Measurements from ENCODE around the gene CYP46A1.
"Not testable (repeated sequence)": the region's sequence is repeated elsewhere in the genome, so short reads cannot be mapped to it uniquely, and the experiment has no call there.

Gene CYP46A1

GRCh38 chr14:99657645-99658155 is 26.4 kb upstream of the CYP46A1 start:
- no peak for DNase-seq (ENCODE audit: low read depth)
- H3K4me3 ChIP-seq (ENCODE audit: control insufficient read depth, low read depth, low read length), result no peak overlapping the region
- TF ChIP-seq CTCF (conservative IDR thresholded peaks at IDR 0.05; ENCODE audit: control insufficient read depth, insufficient read depth, low read depth, low read length), result no peak

- no peak for TF ChIP-seq CTCF (conservative IDR thresholded peaks at IDR 0.05; ENCODE audit: control insufficient read depth, insufficient read depth, low read depth, low read length)
- H3K4me3 ChIP-seq (ENCODE audit: control insufficient read depth, low read depth, low read length), result no peak overlapping the region
- DNase-seq (ENCODE audit: low read depth), result no peak
These were observed 25.8 kb upstream of the CYP46A1 start for GRCh38 chr14:99658218-99658845.

- H3K4me3 ChIP-seq (ENCODE audit: control insufficient read depth, low read depth, low read length), result no peak overlapping the region
- no peak for TF ChIP-seq CTCF (conservative IDR thresholded peaks at IDR 0.05; ENCODE audit: control insufficient read depth, insufficient read depth, low read depth, low read length)
- DNase-seq (ENCODE audit: low read depth), result no peak
These were observed 24.8 kb upstream of the CYP46A1 start for GRCh38 chr14:99659333-99659741.

GRCh38 chr14:99660006-99660566 is 24.0 kb upstream of the CYP46A1 start:
- H3K4me3 ChIP-seq (ENCODE audit: control insufficient read depth, low read depth, low read length), result no peak overlapping the region
- no peak for DNase-seq (ENCODE audit: low read depth)
- TF ChIP-seq CTCF (conservative IDR thresholded peaks at IDR 0.05; ENCODE audit: control insufficient read depth, insufficient read depth, low read depth, low read length), result no peak

GRCh38 chr14:99660794-99661193 is 23.3 kb upstream of the CYP46A1 start:
- TF ChIP-seq CTCF (conservative IDR thresholded peaks at IDR 0.05; ENCODE audit: control insufficient read depth, insufficient read depth, low read depth, low read length), result no peak
- DNase-seq (ENCODE audit: low read depth), result no peak
- H3K4me3 ChIP-seq (ENCODE audit: control insufficient read depth, low read depth, low read length), result no peak overlapping the region

- DNase-seq (ENCODE audit: low read depth); H3K4me3 ChIP-seq (ENCODE audit: control insufficient read depth, low read depth, low read length): not testable (repeated sequence)
These were observed 22.9 kb upstream of the CYP46A1 start for GRCh38 chr14:99661206-99661605.

GRCh38 chr14:99662846-99663245 is 21.3 kb upstream of the CYP46A1 start:
- DNase-seq (ENCODE audit: low read depth), result no peak
- no peak overlapping the region for H3K4me3 ChIP-seq (ENCODE audit: control insufficient read depth, low read depth, low read length)
- no peak for TF ChIP-seq CTCF (conservative IDR thresholded peaks at IDR 0.05; ENCODE audit: control insufficient read depth, insufficient read depth, low read depth, low read length)

Data from fibroblast of mammary gland (primary cell).